K562 (cell line): ENCODE data around the gene GIPC3. TPM values are rescaled to one million over a fixed set of nuclear protein-coding genes. Genes with fewer than 3 reads are reported as not detected.

Experiments
- AFF1 ChIP-seq, 2 experiments: fragments of 450-650 bp; IDR thresholded peaks; 2 replicates each; pipeline ENCODE4 v1.6.1; 2018; ENCODE audit warnings: mild to moderate bottlenecking in 2 of 2, low read depth in 1 of 2; ENCODE audit not compliant: partially characterized antibody in 2 of 2
- BCOR ChIP-seq: fragments of 450-650 bp; IDR thresholded peaks from 2 replicates; pipeline ENCODE4 v1.6.1; 2016
- CGGBP1 ChIP-seq: fragments of 250-450 bp; sonication (Bioruptor Pico); IDR thresholded peaks from 2 replicates; pipeline ENCODE4 v1.9.0; 2021; ENCODE audit warnings: mild to moderate bottlenecking
- CTBP1 ChIP-seq: fragments of 450-650 bp; IDR thresholded peaks from 2 replicates; pipeline ENCODE4 v1.6.1; 2016; ENCODE audit warnings: borderline replicate concordance
- GABPA ChIP-seq: fragments of 200-800 bp; sonication (Bioruptor generic); conservative IDR thresholded peaks from 2 replicates; pipeline ENCODE4 v1.6.1; 2016; ENCODE audit warnings: low read depth, missing genetic modification characterization, missing compliant biosample characterization
- IRF2 ChIP-seq: sonication (generic); formaldehyde crosslinking; IDR thresholded peaks from 2 replicates; pipeline ENCODE4 v1.8.1; 2022; ENCODE audit warnings: mild to moderate bottlenecking, missing genetic modification reagents
- KLF16 ChIP-seq: IDR thresholded peaks from 2 replicates; pipeline ENCODE4 v1.6.1; 2016; ENCODE audit warnings: antibody characterized with exemption
- NONO ChIP-seq, 2 experiments: fragments of 200-400 bp in 1 of 2; fragments of 450-650 bp in 1 of 2; formaldehyde crosslinking in 1 of 2; IDR thresholded peaks; 2 replicates each; pipeline ENCODE4 v1.6.1; 2017; ENCODE audit warnings: low read depth in 2 of 2, mild to moderate bottlenecking in 2 of 2, moderate library complexity in 2 of 2, low read length in 1 of 2
- RBM15 ChIP-seq: fragments of 200-400 bp; formaldehyde crosslinking; IDR thresholded peaks from 2 replicates; pipeline ENCODE4 v1.6.1; 2018; ENCODE audit warnings: mild to moderate bottlenecking, low read length, moderate library complexity; ENCODE audit not compliant: insufficient read depth
- RUNX1 ChIP-seq: sonication (generic); IDR thresholded peaks from 2 replicates; pipeline ENCODE4 v1.6.1; 2016; ENCODE audit warnings: antibody characterized with exemption, low read depth
- SAFB ChIP-seq: fragments of 200-400 bp; formaldehyde crosslinking; IDR thresholded peaks from 2 replicates; pipeline ENCODE4 v1.6.1; 2017; ENCODE audit warnings: low read depth, low read length, borderline replicate concordance
- SNIP1 ChIP-seq: fragments of 450-650 bp; IDR thresholded peaks from 2 replicates; pipeline ENCODE4 v1.7.1; 2017; ENCODE audit warnings: low read depth, mild to moderate bottlenecking
- ZHX1 ChIP-seq: fragments of 150-350 bp; conservative IDR thresholded peaks from 2 replicates; pipeline ENCODE4 v1.6.1; 2014; ENCODE audit warnings: low read length
- ZNF12 ChIP-seq: sonication (generic); formaldehyde crosslinking; IDR thresholded peaks from 2 replicates; pipeline ENCODE4 v1.4.0; 2020; ENCODE audit warnings: mild to moderate bottlenecking, missing genetic modification reagents
- ZNF121 ChIP-seq: sonication (generic); formaldehyde crosslinking; conservative IDR thresholded peaks from 2 replicates; pipeline ENCODE4 v1.8.0; 2022; ENCODE audit warnings: missing genetic modification reagents
- ZNF224 ChIP-seq: sonication (generic); formaldehyde crosslinking; IDR thresholded peaks from 2 replicates; pipeline ENCODE4 v1.8.0; 2022; ENCODE audit warnings: mild to moderate bottlenecking, missing genetic modification reagents
- ZNF232 ChIP-seq: sonication (generic); formaldehyde crosslinking; IDR thresholded peaks from 2 replicates; pipeline ENCODE4 v1.8.0; 2022; ENCODE audit warnings: mild to moderate bottlenecking, missing genetic modification reagents
- ZNF589 ChIP-seq: fragments of 200-800 bp; sonication (Bioruptor generic); IDR thresholded peaks from 2 replicates; pipeline ENCODE4 v1.6.1; 2016; ENCODE audit warnings: low read depth, missing genetic modification characterization, missing compliant biosample characterization
- ZNF695 ChIP-seq: fragments of 450-650 bp; formaldehyde crosslinking; IDR thresholded peaks from 2 replicates; pipeline ENCODE4 v1.4.0; 2020; ENCODE audit warnings: mild to moderate bottlenecking, moderate library complexity
- ZNF766 ChIP-seq: fragments of 200-800 bp; sonication (Bioruptor generic); conservative IDR thresholded peaks from 2 replicates; pipeline ENCODE4 v1.6.1; 2016; ENCODE audit warnings: missing genetic modification characterization, missing compliant biosample characterization
- ZNF780A ChIP-seq: fragments of 250-450 bp; sonication (Bioruptor Pico); IDR thresholded peaks from 2 replicates; pipeline ENCODE4 v1.5.0; 2021; ENCODE audit warnings: mild to moderate bottlenecking
- ZNF830 ChIP-seq: fragments of 250-450 bp; sonication (Bioruptor Pico); IDR thresholded peaks from 2 replicates; pipeline ENCODE4 v1.5.0; 2021; ENCODE audit warnings: mild to moderate bottlenecking
- polyA plus RNA-seq, 8 experiments: library from polyadenylated mRNA; depleted of rRNA in 4 of 8; stranded (reverse) in 5 of 8; unstranded in 3 of 8; fragments of >200 nt; fragmentation: Nextera tagmentation in 2 of 8; fragmentation: Illumina TruSeq in 1 of 8; extraction: Ambion mirVana in 2 of 8; extraction: Trizol in 1 of 8; gene quantifications; 2 replicates each; pipeline versions ENCODE4 v1.2.1 to v1.2.3, GENCODE V29; 2011 to 2014; ENCODE audit warnings: inconsistent platforms in 1 of 8, missing spikeins in 1 of 8
- total RNA-seq, 7 experiments: library from RNA; depleted of rRNA in 6 of 7; stranded (reverse); fragments of >200 nt in 6 of 7; fragmentation: Illumina TruSeq in 2 of 7; extraction: Trizol in 2 of 7; gene quantifications; 2 replicates each; pipeline versions ENCODE4 v1.2.1 to v1.2.3, GENCODE V29; 2011 to 2021; ENCODE audit warnings: low replicate concordance in 1 of 7
- TF ChIP-seq, protein P1 (sequence below), 2 experiments: fragments of 250-450 bp in 1 of 2; fragments of 450-650 bp in 1 of 2; sonication (Bioruptor Pico) in 1 of 2; IDR thresholded peaks; 2 replicates each; pipeline versions ENCODE4 v1.6.1 to v1.8.0; 2016 to 2021; ENCODE audit warnings: mild to moderate bottlenecking in 2 of 2, moderate library complexity in 2 of 2, missing compliant biosample characterization in 1 of 2, missing genetic modification characterization in 1 of 2

GIPC3 gene
- total and polyA plus RNA-seq, 9 of the 15 experiments (the other 6 are each of a cell fraction or from before 2014, with no cell fraction given) = 0.03 to 3.6 (median 1.5) TPM; not detected in 1

DNA sequence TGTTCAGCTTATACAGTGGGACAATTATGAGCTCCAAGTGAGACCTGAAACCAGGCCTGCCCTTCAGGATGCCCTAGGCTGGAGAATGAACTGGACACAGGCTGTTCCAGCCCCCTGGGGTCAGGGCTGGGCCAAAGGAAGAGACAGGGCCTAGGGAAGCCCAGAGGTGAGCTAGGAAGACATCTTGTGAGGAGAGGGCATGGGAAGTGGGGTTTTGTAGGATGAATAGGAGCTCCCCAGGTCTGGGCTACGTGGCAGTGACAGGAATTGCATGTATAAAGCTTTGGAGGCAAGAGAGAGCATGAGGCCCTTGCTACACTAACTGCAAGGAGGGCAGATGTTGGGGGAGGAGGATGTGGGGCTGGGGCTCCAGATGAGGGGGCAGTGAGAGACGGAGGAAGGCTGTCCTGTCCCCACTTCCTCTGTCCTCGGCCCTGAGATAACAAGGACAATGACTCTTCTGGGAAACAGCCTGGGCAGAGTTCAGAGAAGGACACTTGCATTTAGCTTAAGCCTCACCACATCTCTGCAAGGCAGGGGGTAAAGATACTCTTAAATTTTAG, 22.9 kb downstream of the GIPC3 start (continued):
- peak in 1 of 2 experiments; percentile 13 for TF ChIP-seq AFF1 (IDR thresholded peaks at IDR 0.05; ENCODE audit: low read depth in 1 of 2, partially characterized antibody in 2 of 2)
- TF ChIP-seq ZNF695 = no peak
- no peak for TF ChIP-seq ZNF589 (CRISPR knock-in tag)
- TF ChIP-seq ZNF780A (CRISPR knock-in tag) = no peak
- TF ChIP-seq ZNF224 = no peak
- no peak for TF ChIP-seq ZNF830 (CRISPR knock-in tag)
- no peak for TF ChIP-seq KLF16
- no peak for TF ChIP-seq RBM15
- TF ChIP-seq ZNF12 (CRISPR knock-in tag) = no peak
- no peak for TF ChIP-seq IRF2 (CRISPR knock-in tag)
- TF ChIP-seq BCOR = peak; percentile 70
- TF ChIP-seq CTBP1 = peak; percentile 33; the same call in 1 of the 2 replicates
- TF ChIP-seq ZNF766 = no peak; the same call in none of the 2 replicates
- TF ChIP-seq, protein P1, sequence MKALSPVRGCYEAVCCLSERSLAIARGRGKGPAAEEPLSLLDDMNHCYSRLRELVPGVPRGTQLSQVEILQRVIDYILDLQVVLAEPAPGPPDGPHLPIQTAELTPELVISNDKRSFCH (CRISPR knock-in tag; IDR thresholded peaks at IDR 0.05) = no peak
- TF ChIP-seq, protein P1 (tag; IDR thresholded peaks at IDR 0.05) = peak; percentile 70; the same call in 1 of the 2 replicates
- no peak for TF ChIP-seq RUNX1
- TF ChIP-seq ZHX1 = no peak
- no peak for TF ChIP-seq ZNF121 (CRISPR knock-in tag)
- no peak for TF ChIP-seq SAFB
- TF ChIP-seq ZNF232 (CRISPR knock-in tag) = no peak
- TF ChIP-seq SNIP1 = no peak
- TF ChIP-seq GABPA = no peak
- no peak for TF ChIP-seq NONO (IDR thresholded peaks at IDR 0.05; ENCODE audit: low read depth in 2 of 2, low read length in 1 of 2)
- no peak for TF ChIP-seq CGGBP1 (CRISPR knock-in tag)
